ENCODE results near the gene CLTA.
"Not testable (repeated sequence)": the region's sequence is repeated elsewhere in the genome, so short reads cannot be mapped to it uniquely, and the experiment has no call there.

CLTA gene

DNA sequence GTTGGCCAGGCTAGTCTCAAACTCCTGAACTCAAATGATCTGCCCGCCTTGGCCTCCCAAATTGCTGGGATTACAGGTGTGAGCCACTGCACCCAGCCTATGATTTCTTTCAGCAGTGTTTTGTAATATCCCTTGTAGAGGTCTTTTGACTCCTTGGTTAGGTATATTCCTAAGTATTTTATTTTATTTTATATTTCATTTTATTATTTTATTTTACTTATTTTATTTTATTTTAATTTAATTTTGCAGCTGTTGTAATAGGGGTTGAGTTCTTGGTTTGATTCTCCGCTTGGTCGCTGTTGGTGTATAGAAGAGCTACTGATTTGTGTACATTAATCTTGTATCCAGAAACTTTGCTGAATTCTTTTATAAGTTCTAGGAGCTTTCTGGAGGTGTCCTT, 49.0 kb downstream of the CLTA start:
- not testable (repeated sequence) for H3K9me3 ChIP-seq (ENCODE audit: low read length); H3K27me3 ChIP-seq (ENCODE audit: insufficient read depth, low read length); H3K4me1 ChIP-seq (ENCODE audit: insufficient read depth, low read length); H2AFZ ChIP-seq (ENCODE audit: low read depth, low read length); H3K4me3 ChIP-seq (ENCODE audit: low read length)
- H3K36me3 ChIP-seq (ENCODE audit: insufficient read depth, low read length): peaks cover 57% of the 10 kb centered on the region

DNA sequence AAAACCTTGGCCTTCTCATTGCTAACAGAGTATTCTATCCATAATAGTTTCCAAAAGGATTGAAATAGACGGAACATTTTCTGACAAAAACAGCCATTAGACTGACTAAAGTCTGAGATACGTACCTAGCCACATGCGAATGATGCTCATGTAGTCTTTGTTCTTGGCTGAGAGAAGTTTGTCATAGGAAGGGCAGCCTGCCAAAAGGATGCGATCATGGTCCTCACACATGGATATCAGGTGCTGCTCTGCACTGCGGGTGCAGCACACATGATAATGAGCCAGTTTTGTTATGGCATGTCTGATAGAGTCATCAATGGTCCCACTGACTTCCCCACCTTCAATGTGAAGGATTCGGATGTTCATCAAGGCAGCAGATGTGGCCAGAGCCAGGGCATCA, 55.2 kb downstream of the CLTA start:
- Histone ChIP-seq H3K4me1 (ENCODE audit: insufficient read depth, low read length) (no peaks in the 10 kb centered on the region), H3K4me3 (ENCODE audit: low read length) (no peak overlapping the region), H3K36me3 (ENCODE audit: insufficient read depth, low read length) (peaks cover 44% of the 10 kb centered on the region), H2AFZ (ENCODE audit: low read depth, low read length) (no peak overlapping the region), H3K9me3 (ENCODE audit: low read length) (no peaks in the 10 kb centered on the region), H3K27me3 (ENCODE audit: insufficient read depth, low read length) (no peaks in the 10 kb centered on the region)

DNA sequence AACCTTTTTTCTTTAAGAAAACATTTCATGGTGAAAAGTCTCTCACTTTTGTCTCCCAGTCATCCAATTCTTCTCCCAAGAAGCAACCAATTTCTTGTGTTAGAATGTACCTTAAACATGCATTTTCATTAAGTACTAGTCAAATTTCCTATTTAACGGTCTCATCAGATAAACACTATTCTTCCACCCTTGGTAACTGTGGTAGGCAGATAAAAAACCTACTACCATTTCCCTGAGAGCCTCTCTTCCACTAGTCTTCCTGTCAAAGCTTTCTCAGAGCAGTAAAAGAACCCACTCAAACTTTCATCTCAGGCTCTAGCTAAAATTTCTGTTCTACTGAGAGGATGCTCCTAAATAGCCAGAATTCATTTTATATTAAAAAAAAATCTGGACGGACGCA, 56.6 kb downstream of the CLTA start:
- H3K4me3 ChIP-seq (ENCODE audit: low read length): no peak overlapping the region
- no peak overlapping the region for H2AFZ ChIP-seq (ENCODE audit: low read depth, low read length)
- no peaks in the 10 kb centered on the region for H3K9me3 ChIP-seq (ENCODE audit: low read length)
- H3K36me3 ChIP-seq (ENCODE audit: insufficient read depth, low read length): peaks cover 33% of the 10 kb centered on the region
- no peaks in the 10 kb centered on the region for H3K27me3 ChIP-seq (ENCODE audit: insufficient read depth, low read length)
- H3K4me1 ChIP-seq (ENCODE audit: insufficient read depth, low read length): no peaks in the 10 kb centered on the region

DNA sequence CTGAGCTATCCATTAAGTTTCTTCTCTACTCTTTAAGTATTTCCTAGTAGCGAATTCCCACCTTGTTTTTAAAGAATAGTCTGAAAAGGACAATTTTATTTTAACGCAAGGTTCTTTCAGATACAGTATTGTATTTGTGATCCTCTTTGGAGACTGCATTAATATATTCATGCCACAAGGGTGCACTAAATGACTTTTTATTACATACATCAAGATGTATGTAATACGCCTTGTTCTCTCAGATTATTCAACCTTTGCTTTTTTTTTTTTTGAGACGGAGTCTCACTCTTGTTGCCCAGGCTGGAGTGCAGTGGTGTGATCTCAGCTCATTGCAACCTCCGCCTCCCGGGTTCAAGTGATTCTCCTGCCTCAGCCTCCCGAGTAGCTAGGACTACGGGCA, 57.3 kb downstream of the CLTA start:
- H3K36me3 ChIP-seq (ENCODE audit: insufficient read depth, low read length): peaks cover 28% of the 10 kb centered on the region
- not testable (repeated sequence) for H2AFZ ChIP-seq (ENCODE audit: low read depth, low read length); H3K4me1 ChIP-seq (ENCODE audit: insufficient read depth, low read length)

DNA sequence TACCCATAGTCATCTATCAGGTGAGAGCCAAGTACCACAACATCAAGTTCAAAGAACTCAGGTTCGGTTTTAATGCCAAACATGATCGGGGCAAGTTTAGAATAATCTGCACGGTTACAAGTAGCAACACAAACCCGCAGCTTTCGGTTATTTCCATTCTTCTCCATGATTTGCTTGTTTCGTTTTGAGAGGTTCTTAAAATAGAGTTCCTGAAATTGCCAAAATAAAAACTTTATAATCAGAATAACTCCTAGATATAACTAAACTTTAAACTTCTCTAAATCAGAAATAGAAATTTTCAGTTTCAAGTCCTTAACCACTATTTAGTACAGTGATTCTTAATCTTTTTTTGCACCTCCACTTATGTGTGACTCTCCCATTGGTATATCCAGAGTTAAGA, 58.5 kb downstream of the CLTA start:
- no peaks in the 10 kb centered on the region for H3K27me3 ChIP-seq (ENCODE audit: insufficient read depth, low read length)
- no peak overlapping the region for H3K4me3 ChIP-seq (ENCODE audit: low read length)
- H2AFZ ChIP-seq (ENCODE audit: low read depth, low read length): no peak overlapping the region
- no peaks in the 10 kb centered on the region for H3K9me3 ChIP-seq (ENCODE audit: low read length)
- H3K4me1 ChIP-seq (ENCODE audit: insufficient read depth, low read length): no peaks in the 10 kb centered on the region
- H3K36me3 ChIP-seq (ENCODE audit: insufficient read depth, low read length): peaks cover 22% of the 10 kb centered on the region

More for the DNA sequence above, 57.3 kb downstream of the CLTA start:
- not testable (repeated sequence) for H3K4me3 ChIP-seq (ENCODE audit: low read length); H3K27me3 ChIP-seq (ENCODE audit: insufficient read depth, low read length); H3K9me3 ChIP-seq (ENCODE audit: low read length)

DNA sequence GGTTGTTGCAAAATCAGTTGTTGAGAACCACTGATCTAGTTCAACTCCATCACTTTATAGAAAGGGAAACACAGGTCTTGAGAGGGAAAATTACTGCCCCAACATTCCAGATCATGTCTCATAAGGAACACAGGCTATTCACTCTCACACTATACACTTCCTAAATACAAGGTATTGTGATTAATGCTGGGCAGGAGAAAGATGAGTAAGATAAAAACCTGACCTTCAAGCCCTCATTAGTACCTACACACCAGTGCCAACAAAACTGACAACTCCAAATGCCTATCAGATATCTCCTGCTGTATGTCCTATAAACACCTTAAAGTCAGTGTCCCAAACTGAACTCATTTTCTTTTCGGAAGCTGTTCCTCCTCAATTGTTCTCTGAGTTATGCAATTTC, 59.4 kb downstream of the CLTA start:
- H2AFZ ChIP-seq (ENCODE audit: low read depth, low read length): no peak overlapping the region
- H3K9me3 ChIP-seq (ENCODE audit: low read length): no peaks in the 10 kb centered on the region
- no peaks in the 10 kb centered on the region for H3K4me1 ChIP-seq (ENCODE audit: insufficient read depth, low read length)
- no peaks in the 10 kb centered on the region for H3K27me3 ChIP-seq (ENCODE audit: insufficient read depth, low read length)
- no peak overlapping the region for H3K4me3 ChIP-seq (ENCODE audit: low read length)
- peaks cover 21% of the 10 kb centered on the region for H3K36me3 ChIP-seq (ENCODE audit: insufficient read depth, low read length)

DNA sequence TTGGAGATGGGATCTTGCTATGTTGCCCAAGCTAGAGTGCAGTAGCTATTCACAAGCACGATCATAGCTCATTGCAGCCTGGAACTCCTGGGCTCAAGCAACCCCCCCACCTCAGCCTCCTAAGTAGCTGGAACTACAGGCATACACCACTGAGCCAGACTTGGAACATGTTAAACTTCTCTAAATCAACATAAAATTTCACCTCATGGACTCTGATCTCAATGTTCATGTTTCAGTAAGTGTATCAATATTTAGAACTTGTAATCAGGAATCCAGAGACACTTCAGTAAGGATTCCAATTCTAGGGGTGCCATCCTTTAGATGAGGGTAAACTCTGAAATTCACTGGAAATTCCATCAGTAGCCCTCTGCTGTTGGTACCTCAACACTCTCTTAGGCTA, 60.7 kb downstream of the CLTA start:
- no peak overlapping the region for H3K4me3 ChIP-seq (ENCODE audit: low read length)
- no peaks in the 10 kb centered on the region for H3K27me3 ChIP-seq (ENCODE audit: insufficient read depth, low read length)
- H3K4me1 ChIP-seq (ENCODE audit: insufficient read depth, low read length): no peaks in the 10 kb centered on the region
- H2AFZ ChIP-seq (ENCODE audit: low read depth, low read length): no peak overlapping the region
- no peaks in the 10 kb centered on the region for H3K9me3 ChIP-seq (ENCODE audit: low read length)
- H3K36me3 ChIP-seq (ENCODE audit: insufficient read depth, low read length): peaks cover 11% of the 10 kb centered on the region

DNA sequence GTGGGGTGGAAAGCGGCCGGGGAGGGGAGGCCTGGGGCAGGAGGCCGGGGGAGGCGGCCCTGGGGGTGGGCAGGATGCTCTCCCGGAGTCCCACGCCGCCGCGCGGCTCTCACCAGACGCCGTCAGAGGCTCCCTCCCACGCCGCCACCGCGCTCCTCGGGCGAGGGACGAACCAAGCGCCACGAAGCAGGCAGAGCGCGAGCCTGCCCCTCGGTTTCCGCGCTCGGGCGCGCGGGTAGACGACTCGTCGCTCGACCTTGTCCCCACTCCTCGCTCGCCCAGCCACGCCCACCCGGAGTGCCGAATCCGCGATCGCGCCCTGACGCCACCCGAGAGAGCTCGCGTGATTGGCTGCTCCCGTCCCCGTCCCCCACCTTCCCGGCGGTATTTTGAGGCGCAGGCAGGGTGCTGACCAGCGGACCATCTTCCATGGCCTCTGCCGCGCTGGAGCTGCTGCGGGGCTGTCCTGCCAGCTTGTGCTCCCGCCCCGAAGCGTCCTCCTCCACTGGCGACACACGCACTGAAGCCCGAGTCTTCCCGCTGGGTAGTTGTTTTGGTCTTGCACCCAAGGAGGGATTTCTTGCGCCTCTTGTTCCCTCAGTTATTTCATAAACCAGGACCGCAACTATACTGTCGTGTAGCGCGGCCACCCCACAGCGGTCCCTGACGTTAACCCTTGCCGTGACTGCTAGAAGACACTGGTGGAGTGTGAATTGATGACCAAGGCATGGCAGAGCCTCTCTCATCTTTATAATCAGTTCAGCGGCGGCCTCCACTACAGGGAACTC, 67.7 kb downstream of the CLTA start, which contains the start of gene GNE:
Gene GNE, minus strand, starts transcription at position 241 of the 788 bp plus-strand sequence. CDS start 9,093 bp downstream, outside the sequence.
- peak within 1 kb of the TSS; percentile 85 for H3K4me3 ChIP-seq (ENCODE audit: low read length)
- peak within 1 kb of the TSS; percentile 58 for H2AFZ ChIP-seq (ENCODE audit: low read depth, low read length)
- no peaks in the 10 kb centered on the region for H3K27me3 ChIP-seq (ENCODE audit: insufficient read depth, low read length)
- H3K4me1 ChIP-seq (ENCODE audit: insufficient read depth, low read length): peaks cover 3% of the 10 kb centered on the region
- no peaks in the 10 kb centered on the region for H3K36me3 ChIP-seq (ENCODE audit: insufficient read depth, low read length)
- no peaks in the 10 kb centered on the region for H3K9me3 ChIP-seq (ENCODE audit: low read length)

DNA sequence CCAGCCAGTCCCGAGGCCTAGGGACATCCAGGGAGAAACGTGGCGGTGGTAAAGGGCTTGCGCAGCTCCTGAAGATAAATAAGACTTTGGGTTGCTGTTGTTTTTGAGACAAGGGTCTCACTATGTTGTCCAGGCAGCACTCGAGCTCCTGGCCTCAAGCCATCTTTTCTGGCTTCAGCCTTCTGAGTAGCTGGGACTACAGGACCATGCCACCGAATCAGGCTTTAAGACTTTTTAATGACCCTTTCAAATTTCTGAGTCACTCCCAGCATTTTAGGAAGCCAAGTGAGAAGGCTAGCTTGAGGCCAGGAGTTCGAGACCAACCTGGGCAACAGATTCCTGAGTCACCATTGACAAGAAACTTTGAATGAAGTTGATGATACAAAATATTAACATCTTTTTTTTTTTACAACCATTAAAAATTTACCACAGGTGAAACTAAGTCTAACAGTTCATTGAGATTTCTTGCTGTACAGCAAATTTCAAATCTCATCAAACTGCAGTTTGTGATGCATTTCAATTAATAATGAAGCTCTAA, 68.3 kb downstream of the CLTA start:
- Histone ChIP-seq H3K9me3 (ENCODE audit: low read length) (no peaks in the 10 kb centered on the region), H3K36me3 (ENCODE audit: insufficient read depth, low read length) (no peaks in the 10 kb centered on the region)

More for the DNA sequence above, 68.3 kb downstream of the CLTA start:
- peak overlapping the region; percentile 58 for H2AFZ ChIP-seq (ENCODE audit: low read depth, low read length)
- H3K4me3 ChIP-seq (ENCODE audit: low read length): peak overlapping the region; percentile 85
- H3K4me1 ChIP-seq (ENCODE audit: insufficient read depth, low read length): peaks cover 3% of the 10 kb centered on the region
- no peaks in the 10 kb centered on the region for H3K27me3 ChIP-seq (ENCODE audit: insufficient read depth, low read length)
